Sigmoid colon (tissue), 4 donors: ENCODE results near the gene OR2T5.
"Not testable (repeated sequence)": the region's sequence is repeated elsewhere in the genome, so short reads cannot be mapped to it uniquely, and the experiment has no call there.

Source experiments
- CTCF ChIP-seq, 4 experiments: fragments of 450-650 bp in 3 of 4; fragments of 200-600 bp in 1 of 4; IDR thresholded peaks; one replicate each; pipeline ENCODE4 v1.5.1; 2016 to 2019; ENCODE audit warnings: antibody characterized with exemption in 4 of 4, mild to moderate bottlenecking in 3 of 4, moderate library complexity in 2 of 4
- EP300 ChIP-seq, 4 donors: sonication (generic); formaldehyde crosslinking; IDR thresholded peaks; one replicate each; pipeline ENCODE4 v1.6.1; 2017; ENCODE audit warnings: antibody characterized with exemption in 4 of 4
- POLR2A ChIP-seq, 2 donors: fragments of 450-650 bp; IDR thresholded peaks; one replicate each; pipeline ENCODE4 v1.6.1; 2016; ENCODE audit warnings: antibody characterized with exemption in 2 of 2, mild to moderate bottlenecking in 2 of 2, moderate library complexity in 2 of 2
- POLR2AphosphoS5 ChIP-seq, 4 donors: sonication (generic); formaldehyde crosslinking; IDR thresholded peaks; one replicate each; pipeline ENCODE4 v1.6.1; 2017; ENCODE audit warnings: antibody characterized with exemption in 4 of 4

DNA sequence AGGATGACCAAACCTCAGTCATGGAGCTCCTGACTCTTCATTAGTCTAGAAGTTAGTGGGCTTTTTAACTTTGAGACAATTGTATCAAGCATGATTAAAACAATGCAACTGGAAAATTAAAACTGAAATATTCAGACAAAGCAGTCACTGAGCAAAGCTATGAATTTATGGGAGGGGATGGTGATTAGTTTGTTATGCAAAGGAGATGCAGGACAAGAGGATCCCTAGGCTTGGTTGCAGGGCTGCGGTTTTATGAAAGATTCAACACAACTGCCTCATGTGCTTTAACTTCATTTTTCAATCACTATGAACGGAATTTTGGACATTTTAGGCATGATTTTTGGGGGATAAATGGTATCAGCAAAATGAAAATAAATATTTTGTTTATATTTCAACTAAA is 16.3 kb upstream of the OR2T5 start:
- TF ChIP-seq CTCF, POLR2A, POLR2AphosphoS5, EP300 (IDR thresholded peaks at IDR 0.05): not testable (repeated sequence)
